GM12878 (cell line): ENCODE measurements around the gene PPP1R14B. TPM values are rescaled to one million over a fixed set of nuclear protein-coding genes. Genes with fewer than 3 reads are reported as not detected.
A peak's percentile ranks its signal among the peaks of the same experiment; 100 is the strongest.

Source experiments
- ATAC-seq: fragments of 200-7000 bp; cut with Tn5 transposase; 3 replicates; pipeline ENCODE4 v1.9.1; 2020; ENCODE audit warnings: mild to moderate bottlenecking, moderate library complexity
- BruUV-seq: library from RNA; stranded (reverse); fragments of 400-500 nt; replicated peaks from 2 replicates; lab custom pipeline; 2021; lab: Mats Ljungman, UMichigan
- CTCF ChIA-PET: fragments of 300-600 bp; sonication (Branson Sonifier 250); formaldehyde crosslinking; extraction: SDS; loops from one replicate; lab custom pipeline; 2021; ENCODE audit warnings: inconsistent platforms; lab: Yijun Ruan, JAX
- POLR2A ChIA-PET: fragments of 350-600 bp; formaldehyde crosslinking; extraction: SDS; loops from one replicate; lab custom pipeline; 2021; ENCODE audit warnings: inconsistent platforms; lab: Charles Lee
- RAD21 ChIA-PET: fragments of 300-600 bp; sonication (Branson Sonifier 250); formaldehyde crosslinking; loops from one replicate; lab custom pipeline; 2023; ENCODE audit warnings: antibody characterized with exemption; ENCODE audit not compliant: unreplicated experiment; lab: Charles Lee
- SMC1A ChIA-PET: fragments of 300-600 bp; sonication (Branson Sonifier 250); formaldehyde crosslinking; loops from one replicate; lab custom pipeline; 2023; ENCODE audit not compliant: unreplicated experiment, uncharacterized antibody; lab: Charles Lee
- DNase-seq: peaks from one replicate; pipeline ENCODE4 v3.0.0-alpha.2; 2011; ENCODE audit warnings: low read depth, low spot score
- FAIRE-seq: peaks from 3 replicates; lab custom pipeline; 2011; peaks lifted over from hg19 to GRCh38; lab: Jason Lieb, UNC
- H2AFZ ChIP-seq: 2 replicates; pipeline ENCODE4 v1.6.0; 2011; ENCODE audit warnings: low read depth, low read length, control low read depth; ENCODE audit not compliant: control insufficient read depth
- H3K27ac ChIP-seq: 2 replicates; pipeline ENCODE4 v1.5.1; 2011; ENCODE audit warnings: control low read depth; ENCODE audit not compliant: control insufficient read depth, insufficient read depth
- H3K27me3 ChIP-seq, 2 experiments: replicated peaks in 1 of 2; 2 replicates each; pipeline versions ENCODE4 v1.6.0 to v1.6.1; 2011; ENCODE audit warnings: low read length in 1 of 2; ENCODE audit not compliant: control insufficient read depth in 2 of 2, insufficient read depth in 2 of 2
- H3K36me3 ChIP-seq, 2 experiments: 2 replicates each; pipeline ENCODE4 v1.5.1; 2011; ENCODE audit warnings: low read length in 1 of 2; ENCODE audit not compliant: control insufficient read depth in 2 of 2, insufficient read depth in 2 of 2
- H3K4me1 ChIP-seq: 2 replicates; pipeline ENCODE4 v1.6.1; 2011; ENCODE audit warnings: mild to moderate bottlenecking, low read length, moderate library complexity, mixed read lengths; ENCODE audit not compliant: control insufficient read depth, insufficient read depth
- H3K4me2 ChIP-seq: 2 replicates; pipeline ENCODE4 v1.6.0; 2011; ENCODE audit warnings: control low read depth; ENCODE audit not compliant: control insufficient read depth, insufficient read depth
- H3K4me3 ChIP-seq: fragments of 200-600 bp; sonication (generic); 2 replicates; pipeline ENCODE4 v1.5.1; 2016
- H3K79me2 ChIP-seq: 2 replicates; pipeline ENCODE4 v1.6.0; 2011; ENCODE audit warnings: low read length; ENCODE audit not compliant: control insufficient read depth, insufficient read depth
- H3K9ac ChIP-seq: 2 replicates; pipeline ENCODE4 v1.8.0; 2011; ENCODE audit warnings: low read length, control low read depth, mixed read lengths; ENCODE audit not compliant: control insufficient read depth, insufficient read depth
- H3K9me3 ChIP-seq: replicated peaks from 3 replicates; pipeline ENCODE4 v1.5.1; 2011; ENCODE audit warnings: mild to moderate bottlenecking, low read length; ENCODE audit not compliant: control insufficient read depth, insufficient read depth
- H4K20me1 ChIP-seq: 2 replicates; pipeline ENCODE4 v1.6.0; 2011; ENCODE audit not compliant: control insufficient read depth, insufficient read depth
- BMI1 ChIP-seq: fragments of 450-650 bp; IDR thresholded peaks from 2 replicates; pipeline ENCODE4 v1.6.1; 2016; ENCODE audit warnings: mild to moderate bottlenecking, moderate library complexity, borderline replicate concordance
- CBFB ChIP-seq: IDR thresholded peaks from 2 replicates; pipeline ENCODE4 v1.6.1; 2016; ENCODE audit warnings: antibody characterized with exemption, low read depth
- FOS ChIP-seq: IDR thresholded peaks from 3 replicates; pipeline ENCODE4 v1.6.1; 2011; ENCODE audit warnings: borderline replicate concordance; ENCODE audit not compliant: insufficient read length; ENCODE audit errors: extremely low read depth
- IRF3 ChIP-seq: fragments of 450-650 bp; IDR thresholded peaks from 2 replicates; pipeline ENCODE4 v1.6.1; 2014; ENCODE audit warnings: mild to moderate bottlenecking
- KAT2A ChIP-seq: conservative IDR thresholded peaks from 2 replicates; pipeline ENCODE4 v1.6.1; 2011; ENCODE audit warnings: low read depth, low read length; ENCODE audit not compliant: control insufficient read depth
- LARP7 ChIP-seq: fragments of 450-650 bp; IDR thresholded peaks from 2 replicates; pipeline ENCODE4 v1.6.1; 2017; ENCODE audit warnings: mild to moderate bottlenecking
- TCF3 ChIP-seq: IDR thresholded peaks from 2 replicates; pipeline ENCODE4 v1.6.1; 2012; ENCODE audit warnings: low read depth, mild to moderate bottlenecking, low read length, borderline replicate concordance; ENCODE audit not compliant: insufficient read depth
- YY1 ChIP-seq: IDR thresholded peaks from 2 replicates; pipeline ENCODE4 v1.6.1; 2011; ENCODE audit warnings: low read depth, mild to moderate bottlenecking, low read length
- WGBS: methylation state at CpG from one replicate; pipeline ENCODE4 v1.1.6; 2016; ENCODE audit warnings: low lambda C conversion rate; ENCODE audit not compliant: insufficient replicate concordance, insufficient coverage; ENCODE audit errors: missing lambda C conversion rate; 5-methylcytosine and 5-hydroxymethylcytosine counted together
- in situ Hi-C: fragments of 300-500 bp; cut with MboI; formaldehyde crosslinking; loops from 9 replicates; pipeline ENCODE4 v1.14.3; 2018; ENCODE audit warnings: mixed read lengths
- intact Hi-C: fragments of 100-400 bp; cut with micrococcal nuclease; formaldehyde crosslinking; loops from one replicate; pipeline ENCODE4 v1.14.2; 2022; ENCODE audit not compliant: unreplicated experiment
- polyA plus RNA-seq, 11 experiments: library from polyadenylated mRNA; depleted of rRNA in 4 of 11; unstranded in 6 of 11; stranded (reverse) in 5 of 11; fragments of >200 nt; fragmentation: Nextera tagmentation in 4 of 11; fragmentation: Illumina TruSeq in 1 of 11; extraction: Ambion mirVana in 4 of 11; extraction: Trizol in 1 of 11; gene quantifications; 1 replicate in 1 of 11; 2 replicates in 10 of 11; pipeline versions ENCODE4 v1.2.1 to v1.2.3, GENCODE V29; 2011 to 2016; ENCODE audit warnings: inconsistent platforms in 2 of 11, missing spikeins in 2 of 11, low read depth in 1 of 11
- total RNA-seq, 4 experiments: library from RNA; depleted of rRNA in 3 of 4; stranded (reverse); fragments of >200 nt in 3 of 4; fragmentation: Illumina TruSeq in 1 of 4; extraction: Trizol in 1 of 4; gene quantifications; 2 replicates each; pipeline versions ENCODE4 v1.2.1 to v1.2.3, GENCODE V29; 2013 to 2021

The PPP1R14B gene
- total and polyA plus RNA-seq, 10 of the 15 experiments (the other 5 are each of a cell fraction or from before 2014, with no cell fraction given) = 8.4 to 283 (median 124) TPM

GRCh38 chr11:64283092-64283491 lies 36.3 kb upstream of the PPP1R14B start:
- H2AFZ ChIP-seq = no peak overlapping the region
- H3K79me2 ChIP-seq = peaks cover 15% of the 10 kb centered on the region
- ChIA-PET RAD21 (interaction anchor here (0.7 to 2.7 kb wide), 5 partner anchors 12 to 72 kb away, joined by 3 to 10 read pairs (median 3); partner anchors contain the start of gene CATSPERZ), CTCF (interaction anchor here (0.6 to 5.5 kb wide), 7 partner anchors 9 to 77 kb away, joined by 3 to 46 read pairs (median 4); partner anchors contain the start of genes CATSPERZ, ESRRA, FERMT3 and PLCB3), POLR2A (interaction anchor here (0.6 to 6.2 kb wide), 5 partner anchors 12 to 102 kb away, joined by 3 to 92 read pairs (median 9); partner anchors contain the start of genes FERMT3, PRDX5 and TRMT112), SMC1A (interaction anchor here (1.4 to 3.5 kb wide), 5 partner anchors 11 to 77 kb away, joined by 5 to 16 read pairs (median 7); partner anchors contain the start of genes CATSPERZ, FERMT3, PRDX5 and TRMT112)
- no peak overlapping the region for H3K27ac ChIP-seq
- H3K4me2 ChIP-seq = no peak overlapping the region
- H3K27me3 ChIP-seq = no peaks in the 10 kb centered on the region
- H4K20me1 ChIP-seq = no peaks in the 10 kb centered on the region; the same call in 1 of the 2 replicates
- 0 out of 2 replicates have a peak overlapping the region, but pooled peaks have one; percentile 86 for H3K4me3 ChIP-seq
- no peak for FAIRE-seq
- no peak for DNase-seq
- intact Hi-C loops (no loop called here), in situ Hi-C loops (no loop called here)
- 100% methylated on average over 3 of the region's 3 CpGs for WGBS
- no peaks in the 10 kb centered on the region for H3K9me3 ChIP-seq
- no peak for ATAC-seq
- peaks cover 7% of the 10 kb centered on the region for H3K4me1 ChIP-seq
- H3K36me3 ChIP-seq = peaks cover 0 to 2% of the 10 kb centered on the region in 2 experiments; a peak in 2 of 4 replicates
- H3K9ac ChIP-seq = no peak overlapping the region
- TF ChIP-seq LARP7 (no peak), YY1 (no peak), CBFB (no peak), BMI1 (no peak), IRF3 (no peak), FOS (no peak), TCF3 (no peak), KAT2A (no peak)
- no TSS peak for BruUV-seq
